T-helper 17 cell (primary cell): ENCODE data around the gene ANKS1B. TPM values are rescaled to one million over a fixed set of nuclear protein-coding genes. Genes with fewer than 3 reads are reported as not detected.

ENCODE experiments used
- ATAC-seq: fragments of 150-1000 bp; cut with Tn5 transposase; 2 replicates; pipeline ENCODE4 v1.10.0; 2021; ENCODE audit warnings: mild to moderate bottlenecking, moderate library complexity
- DNase-seq, 3 donors: peaks; one replicate each; pipeline versions ENCODE4 v3.0.0 to v3.0.0-alpha.2; 2020 to 2021
- H3K9me3 ChIP-seq: one replicate; pipeline ENCODE4 v1.7.0; 2013; ENCODE audit warnings: low read length, mild to moderate bottlenecking; ENCODE audit not compliant: control insufficient read depth, poor library complexity, severe bottlenecking
- H3K27ac Mint-ChIP-seq: one replicate; pipeline ENCODE4 v1.8.0; 2022; ENCODE audit warnings: mild to moderate bottlenecking, moderate library complexity, mixed read lengths
- H3K27me3 Mint-ChIP-seq: one replicate; pipeline ENCODE4 v1.8.0; 2022; ENCODE audit warnings: mixed read lengths
- H3K36me3 Mint-ChIP-seq: one replicate; pipeline ENCODE4 v1.8.0; 2022; ENCODE audit warnings: low read depth, mixed read lengths
- H3K4me1 Mint-ChIP-seq: one replicate; pipeline ENCODE4 v1.8.0; 2022; ENCODE audit warnings: mild to moderate bottlenecking, mixed read lengths
- H3K4me3 Mint-ChIP-seq: one replicate; pipeline ENCODE4 v1.8.0; 2022; ENCODE audit warnings: mild to moderate bottlenecking, moderate library complexity, mixed read lengths
- total RNA-seq, 4 donors: library from RNA in 2 of 4; stranded (reverse) in 2 of 4; gene quantifications; one replicate each; pipeline ENCODE4 v1.2.3 and lab custom pipeline; 2022 to 2026

ANKS1B gene
- total RNA-seq, 2 donors from 2014 or later, result 0.35 to 1.2 TPM

DNA sequence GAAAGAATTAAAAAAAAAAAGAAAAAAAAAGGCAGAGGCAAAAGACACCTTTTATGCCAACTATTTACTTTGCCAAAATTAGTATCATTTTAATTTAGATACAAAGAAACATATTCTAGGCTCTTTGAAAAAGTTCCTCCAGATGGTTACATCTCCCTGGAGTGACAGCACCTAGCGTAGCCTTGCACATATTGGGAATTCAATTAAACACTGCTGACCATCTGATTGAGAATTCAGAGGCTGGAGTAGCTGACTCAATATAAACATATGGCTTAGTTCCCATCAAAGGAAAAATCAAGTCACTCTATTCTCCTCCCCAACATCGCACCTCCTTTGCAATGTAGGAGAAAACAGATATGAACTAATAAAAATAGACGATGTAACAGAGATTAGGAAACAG is 36.4 kb downstream of the ANKS1B start:
- H3K27ac Mint-ChIP-seq, result no peak overlapping the region
- DNase-seq (no peak), ATAC-seq (no peak)
- H3K36me3 Mint-ChIP-seq, result no peaks in the 10 kb centered on the region
- H3K4me1 Mint-ChIP-seq, result no peaks in the 10 kb centered on the region
- H3K27me3 Mint-ChIP-seq, result no peaks in the 10 kb centered on the region
- no peak overlapping the region for H3K4me3 Mint-ChIP-seq
- H3K9me3 ChIP-seq, result no peaks in the 10 kb centered on the region

DNA sequence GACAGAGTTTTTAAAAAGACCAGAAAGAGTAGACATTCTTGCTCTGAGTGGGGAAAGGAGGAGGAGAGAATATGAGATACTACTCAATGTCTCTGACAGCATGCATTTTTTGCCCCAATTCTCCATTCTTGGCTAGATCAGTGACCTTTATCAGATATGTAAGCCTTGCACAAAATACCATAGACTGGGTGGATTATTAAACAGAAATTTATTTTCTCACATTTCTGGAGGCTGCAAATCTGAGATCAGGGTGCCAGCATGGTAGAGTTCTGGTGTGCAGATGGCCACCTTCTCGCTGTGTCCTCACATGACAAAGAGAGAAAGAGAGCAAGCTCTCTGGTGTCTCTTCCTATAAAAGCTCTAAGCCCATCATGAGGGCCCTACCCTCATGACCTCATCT is 38.6 kb downstream of the ANKS1B start:
- H3K27ac Mint-ChIP-seq, result no peak overlapping the region
- no peaks in the 10 kb centered on the region for H3K4me1 Mint-ChIP-seq
- no peaks in the 10 kb centered on the region for H3K36me3 Mint-ChIP-seq
- ATAC-seq, result no peak
- no peaks in the 10 kb centered on the region for H3K27me3 Mint-ChIP-seq
- no peak overlapping the region for H3K4me3 Mint-ChIP-seq
- no peak for DNase-seq
- no peaks in the 10 kb centered on the region for H3K9me3 ChIP-seq

DNA sequence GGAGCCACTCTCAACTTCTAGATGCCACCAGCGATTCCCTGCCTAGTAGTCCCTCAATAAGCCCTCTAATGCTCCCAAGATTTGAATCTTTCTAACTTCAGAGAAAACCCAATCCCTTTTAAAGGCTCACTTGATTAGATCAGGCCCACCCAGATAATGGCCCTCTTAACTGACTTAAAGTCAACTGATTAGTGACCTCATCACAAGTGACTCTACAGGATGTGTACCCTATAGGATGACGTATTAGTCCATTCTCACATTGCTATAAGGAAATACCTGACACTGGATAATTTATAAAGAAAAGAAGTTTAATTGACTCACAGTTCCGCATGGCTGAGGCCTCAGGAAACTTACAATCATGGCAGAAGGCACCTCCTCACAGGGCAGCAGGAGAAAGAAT is 49.1 kb downstream of the ANKS1B start:
- Mint-ChIP-seq H3K27me3 (no peaks in the 10 kb centered on the region), H3K4me1 (no peaks in the 10 kb centered on the region), H3K36me3 (no peaks in the 10 kb centered on the region), H3K4me3 (no peak overlapping the region), H3K27ac (no peak overlapping the region)
- DNase-seq (no peak), ATAC-seq (no peak)
- H3K9me3 ChIP-seq, result no peaks in the 10 kb centered on the region

- no peaks in the 10 kb centered on the region for H3K4me1 Mint-ChIP-seq
- ATAC-seq, result no peak
- no peak overlapping the region for H3K4me3 Mint-ChIP-seq
- DNase-seq, result no peak
- H3K36me3 Mint-ChIP-seq, result no peaks in the 10 kb centered on the region
- H3K27me3 Mint-ChIP-seq, result no peaks in the 10 kb centered on the region
- H3K9me3 ChIP-seq, result no peaks in the 10 kb centered on the region
- H3K27ac Mint-ChIP-seq, result no peak overlapping the region
Observed at GRCh38 chr12:99926511-99927169, 58.1 kb downstream of the ANKS1B start.

- no peaks in the 10 kb centered on the region for H3K9me3 ChIP-seq
- DNase-seq (no peak), ATAC-seq (no peak)
- H3K4me3 Mint-ChIP-seq, result no peak overlapping the region
- no peaks in the 10 kb centered on the region for H3K4me1 Mint-ChIP-seq
- no peaks in the 10 kb centered on the region for H3K36me3 Mint-ChIP-seq
- no peak overlapping the region for H3K27ac Mint-ChIP-seq
- H3K27me3 Mint-ChIP-seq, result no peaks in the 10 kb centered on the region
Observed at GRCh38 chr12:99920353-99920960, 64.3 kb downstream of the ANKS1B start.

DNA sequence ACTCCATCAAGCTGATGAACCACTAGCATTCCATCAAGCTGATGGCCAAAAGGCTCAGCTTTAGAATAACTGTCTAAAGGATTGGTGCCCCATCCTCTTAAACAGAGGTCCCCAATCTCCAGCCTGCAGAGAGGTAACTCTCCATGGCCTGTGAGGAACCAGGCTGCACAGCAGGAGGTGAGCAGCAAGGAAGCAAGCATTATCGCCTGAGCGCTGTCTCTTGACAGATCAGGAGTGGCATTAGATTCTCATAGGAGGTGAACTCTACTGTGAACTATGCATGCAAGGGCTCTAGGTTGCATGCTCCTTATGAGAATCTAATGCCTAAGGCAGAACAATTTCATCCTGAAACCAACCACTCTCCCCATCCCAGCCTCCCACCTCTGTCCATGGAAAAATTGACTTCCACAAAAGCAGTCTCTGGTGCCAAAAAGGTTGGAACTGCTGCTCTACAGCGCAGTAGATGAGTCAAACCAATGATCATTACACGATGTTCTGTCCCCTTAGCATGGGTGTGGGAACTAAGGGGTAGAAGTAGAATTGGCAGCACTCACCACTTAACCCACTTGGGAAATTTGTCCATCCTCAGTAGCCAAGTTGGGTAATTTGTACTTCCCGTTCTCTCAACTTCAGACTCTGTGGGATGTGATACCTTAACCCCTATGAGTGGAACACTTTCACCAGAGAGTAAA is 66.9 kb downstream of the ANKS1B start:
- H3K4me3 Mint-ChIP-seq, result no peak overlapping the region
- H3K27me3 Mint-ChIP-seq, result no peaks in the 10 kb centered on the region
- H3K4me1 Mint-ChIP-seq, result no peaks in the 10 kb centered on the region
- no peak overlapping the region for H3K27ac Mint-ChIP-seq
- DNase-seq, result no peak
- ATAC-seq, result no peak
- no peaks in the 10 kb centered on the region for H3K36me3 Mint-ChIP-seq
- no peaks in the 10 kb centered on the region for H3K9me3 ChIP-seq

GRCh38 chr12:99916555-99916954 is 68.2 kb downstream of the ANKS1B start:
- no peak overlapping the region for H3K27ac Mint-ChIP-seq
- no peaks in the 10 kb centered on the region for H3K4me1 Mint-ChIP-seq
- H3K36me3 Mint-ChIP-seq, result no peaks in the 10 kb centered on the region
- DNase-seq, result no peak
- ATAC-seq, result no peak
- H3K27me3 Mint-ChIP-seq, result no peaks in the 10 kb centered on the region
- no peaks in the 10 kb centered on the region for H3K9me3 ChIP-seq
- no peak overlapping the region for H3K4me3 Mint-ChIP-seq

DNA sequence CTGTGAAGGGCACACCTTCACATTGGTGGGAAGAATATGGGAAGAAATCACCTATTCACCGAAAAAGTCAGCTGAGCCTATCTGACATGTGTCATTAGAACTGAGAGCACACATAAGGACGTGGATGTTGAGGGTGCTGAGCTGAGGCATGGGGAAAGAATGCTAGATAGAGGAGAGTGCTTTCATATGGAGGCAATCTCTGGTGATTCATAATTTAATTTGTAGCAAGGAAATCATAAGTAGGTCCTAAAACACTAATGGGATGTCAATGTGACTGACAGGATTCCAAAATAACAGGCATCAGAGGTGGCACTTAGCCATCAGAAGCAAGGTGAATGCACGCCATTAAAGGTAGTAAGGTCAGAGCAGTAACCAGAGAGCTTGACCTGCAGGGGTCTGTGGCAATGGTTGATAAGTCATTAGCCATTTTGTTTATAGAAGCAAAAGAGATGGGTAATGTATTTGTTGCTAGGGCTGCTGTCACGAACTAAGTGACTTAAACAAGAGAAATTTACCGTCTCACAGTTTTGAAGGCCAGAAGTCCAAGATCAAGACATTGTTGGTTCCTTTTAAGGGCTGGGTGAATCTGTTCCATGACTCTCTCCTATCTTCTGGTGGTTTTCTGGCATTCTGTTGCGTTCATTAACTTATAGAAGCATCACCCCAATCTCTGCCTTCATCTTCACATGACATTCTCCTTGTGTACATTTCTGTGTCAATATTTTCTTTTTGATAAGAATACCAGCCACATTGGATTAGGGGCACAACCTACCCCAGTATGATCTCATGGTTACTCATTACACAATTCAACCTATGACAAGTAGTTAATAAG is 69.3 kb downstream of the ANKS1B start:
- H3K4me3 Mint-ChIP-seq, result no peak overlapping the region
- H3K36me3 Mint-ChIP-seq, result no peaks in the 10 kb centered on the region
- no peaks in the 10 kb centered on the region for H3K9me3 ChIP-seq
- ATAC-seq (no peak), DNase-seq (no peak)
- no peak overlapping the region for H3K27ac Mint-ChIP-seq
- no peaks in the 10 kb centered on the region for H3K4me1 Mint-ChIP-seq
- H3K27me3 Mint-ChIP-seq, result no peaks in the 10 kb centered on the region

- H3K4me1 Mint-ChIP-seq, result no peaks in the 10 kb centered on the region
- H3K27ac Mint-ChIP-seq, result no peak overlapping the region
- no peaks in the 10 kb centered on the region for H3K9me3 ChIP-seq
- H3K36me3 Mint-ChIP-seq, result no peaks in the 10 kb centered on the region
- DNase-seq, result no peak
- no peak overlapping the region for H3K4me3 Mint-ChIP-seq
- ATAC-seq, result no peak
- H3K27me3 Mint-ChIP-seq, result no peaks in the 10 kb centered on the region
Observed at GRCh38 chr12:99914206-99914605, 70.5 kb downstream of the ANKS1B start.

DNA sequence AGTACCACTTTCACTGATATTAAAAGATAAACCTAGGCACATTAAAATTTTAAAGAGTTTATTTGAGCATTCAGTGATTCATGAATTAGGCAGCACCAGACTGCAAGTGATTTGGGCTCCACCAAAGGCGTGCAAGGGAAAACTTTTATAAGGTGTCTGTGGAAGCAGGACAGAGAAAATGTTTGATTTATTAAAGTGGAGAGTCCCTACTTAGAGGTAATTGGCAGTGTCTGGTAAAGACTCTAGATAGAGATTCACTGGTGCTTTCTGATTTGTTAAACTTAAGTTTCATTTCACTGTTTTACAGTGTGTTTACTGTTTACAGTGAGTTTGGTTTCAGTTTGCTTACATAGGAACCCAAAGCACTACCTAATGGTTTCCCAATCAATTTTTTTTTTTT is 72.8 kb downstream of the ANKS1B start:
- Mint-ChIP-seq H3K27me3 (no peaks in the 10 kb centered on the region), H3K27ac (no peak overlapping the region), H3K4me3 (no peak overlapping the region), H3K36me3 (no peaks in the 10 kb centered on the region), H3K4me1 (no peaks in the 10 kb centered on the region)
- ATAC-seq (no peak), DNase-seq (no peak)
- H3K9me3 ChIP-seq, result no peaks in the 10 kb centered on the region

DNA sequence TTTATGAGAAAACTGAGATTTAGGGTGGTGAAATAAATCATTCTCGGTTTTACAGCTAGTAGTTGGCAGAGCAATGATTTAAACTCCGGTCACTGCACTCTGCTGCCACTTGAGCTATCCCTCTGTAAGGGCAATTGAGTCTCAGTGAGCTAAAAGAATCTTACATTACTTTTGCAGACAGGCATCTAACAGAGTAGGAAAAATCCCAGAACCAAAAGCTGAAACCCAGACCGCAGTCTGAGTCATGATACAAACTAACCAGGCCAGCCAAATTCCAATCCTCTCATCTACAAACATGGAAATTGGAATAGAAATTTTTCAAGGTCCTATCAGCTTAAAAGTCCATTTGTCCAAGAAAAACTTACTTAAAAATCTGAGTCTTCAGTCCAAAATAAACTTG is 73.7 kb downstream of the ANKS1B start:
- Mint-ChIP-seq H3K36me3 (no peaks in the 10 kb centered on the region), H3K4me1 (no peaks in the 10 kb centered on the region), H3K4me3 (no peak overlapping the region), H3K27ac (no peak overlapping the region), H3K27me3 (no peaks in the 10 kb centered on the region)
- H3K9me3 ChIP-seq, result no peaks in the 10 kb centered on the region
- DNase-seq (no peak), ATAC-seq (no peak)

DNA sequence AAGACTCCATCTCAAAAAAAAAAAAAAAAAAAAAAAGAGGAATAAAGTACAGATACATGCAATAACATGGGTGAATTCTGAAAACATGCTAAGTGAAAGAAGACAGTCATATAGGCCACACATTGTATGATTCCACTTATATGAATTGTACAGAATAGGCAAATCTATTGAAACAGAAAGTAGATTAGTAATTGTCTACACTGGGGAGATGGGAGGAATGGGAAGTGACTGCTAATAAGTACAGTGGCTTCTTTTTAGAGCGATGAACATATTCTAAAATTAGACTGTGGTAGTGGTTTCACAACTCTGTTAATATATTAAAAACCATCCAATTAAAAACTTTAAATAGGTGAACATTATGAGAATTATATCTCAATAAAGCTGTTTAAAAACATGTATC is 74.4 kb downstream of the ANKS1B start:
- no peak overlapping the region for H3K27ac Mint-ChIP-seq
- no peaks in the 10 kb centered on the region for H3K4me1 Mint-ChIP-seq
- DNase-seq, result no peak
- no peaks in the 10 kb centered on the region for H3K9me3 ChIP-seq
- H3K36me3 Mint-ChIP-seq, result no peaks in the 10 kb centered on the region
- ATAC-seq, result no peak
- no peaks in the 10 kb centered on the region for H3K27me3 Mint-ChIP-seq
- H3K4me3 Mint-ChIP-seq, result no peak overlapping the region

DNA sequence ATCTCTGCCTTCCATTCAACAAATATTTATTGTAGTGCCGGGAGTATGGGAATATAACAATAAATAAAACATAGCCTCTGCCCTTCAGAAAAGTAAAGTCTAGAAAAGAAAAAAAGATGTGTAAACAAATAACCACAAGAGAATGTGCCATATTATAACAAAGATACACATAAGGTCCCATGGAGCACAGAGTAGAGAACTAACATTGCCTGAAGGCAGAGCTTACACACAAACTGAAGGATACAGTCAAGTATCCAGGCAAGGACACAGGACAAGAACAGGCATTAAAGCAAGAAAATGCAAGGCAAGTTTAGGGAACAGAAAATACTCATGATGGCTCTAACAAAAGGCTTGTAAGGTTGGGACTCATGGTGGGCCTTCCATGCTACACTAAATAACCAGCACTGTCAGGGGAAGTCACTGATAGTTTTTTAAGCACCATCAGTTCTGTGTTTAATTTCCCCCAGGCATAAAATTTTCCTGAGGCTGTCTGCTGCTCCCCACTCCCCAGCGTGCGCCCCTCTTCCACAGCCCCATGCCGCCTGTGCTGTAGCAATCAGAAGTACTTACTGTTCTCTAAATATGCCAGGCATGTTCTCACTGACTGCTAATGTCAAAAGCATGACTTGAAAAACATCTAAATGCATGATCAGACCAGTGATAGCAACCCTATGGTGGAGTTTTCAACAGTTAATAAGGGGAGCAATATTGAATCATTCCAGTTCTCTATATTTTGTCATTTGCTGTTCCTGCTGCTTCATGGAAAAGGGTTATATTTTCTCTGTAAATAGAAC is 77.8 kb downstream of the ANKS1B start:
- DNase-seq (no peak), ATAC-seq (no peak)
- Mint-ChIP-seq H3K27ac (no peak overlapping the region), H3K4me3 (no peak overlapping the region), H3K27me3 (no peaks in the 10 kb centered on the region), H3K36me3 (no peaks in the 10 kb centered on the region), H3K4me1 (no peaks in the 10 kb centered on the region)
- H3K9me3 ChIP-seq, result no peaks in the 10 kb centered on the region
